ENCODE results near the gene TCF23. TPM values are rescaled to one million over a fixed set of nuclear protein-coding genes. Genes with fewer than 3 reads are reported as not detected.
"Not testable (repeated sequence)": the region's sequence is repeated elsewhere in the genome, so short reads cannot be mapped to it uniquely, and the experiment has no call there.

The TCF23 gene
- total RNA-seq, 2 experiments from 2014 or later, result not detected

- Mint-ChIP-seq H3K36me3 (no peaks in the 10 kb centered on the region), H3K9me3 (no peaks in the 10 kb centered on the region), H3K4me3 (no peak overlapping the region), H3K27me3 (no peaks in the 10 kb centered on the region), H3K27ac (no peak overlapping the region), H3K4me1 (ENCODE audit: low read depth) (no peaks in the 10 kb centered on the region)
- ChIA-PET CTCF (interaction anchor here (1.6 to 2.0 kb wide), 2 partner anchors 8 to 117 kb away, joined by 3 to 9 read pairs; no protein-coding TSS in a partner anchor), POLR2A (no interaction called here)
- intact Hi-C loops (cut with micrococcal nuclease), result no loop called here
- no peak for DNase-seq
Measured at GRCh38 chr2:27162151-27163121, 13.6 kb downstream of the TCF23 start.

- H3K27ac Mint-ChIP-seq, result no peak overlapping the region
- no peaks in the 10 kb centered on the region for H3K36me3 Mint-ChIP-seq
- DNase-seq, result no peak
- no peaks in the 10 kb centered on the region for H3K9me3 Mint-ChIP-seq
- intact Hi-C loops (cut with micrococcal nuclease), result no loop called here
- peaks cover 2% of the 10 kb centered on the region for H3K4me1 Mint-ChIP-seq (ENCODE audit: low read depth)
- H3K4me3 Mint-ChIP-seq, result no peak overlapping the region
- ChIA-PET CTCF (interaction anchor here (0.9 to 2.1 kb wide), 2 partner anchors 10 to 19 kb away, joined by 3 to 10 read pairs; no protein-coding TSS in a partner anchor), POLR2A (interaction anchor here (0.6 kb wide), 1 partner anchor 41 kb away, joined by 3 read pairs; no protein-coding TSS in a partner anchor)
- H3K27me3 Mint-ChIP-seq, result no peaks in the 10 kb centered on the region
Measured at GRCh38 chr2:27164960-27165763, 16.4 kb downstream of the TCF23 start.

GRCh38 chr2:27170581-27171337, 22.0 kb downstream of the TCF23 start:
- Mint-ChIP-seq H3K4me1 (ENCODE audit: low read depth) (peaks cover 2% of the 10 kb centered on the region), H3K36me3 (no peaks in the 10 kb centered on the region), H3K9me3 (no peaks in the 10 kb centered on the region), H3K4me3 (no peak overlapping the region), H3K27me3 (peaks cover 3% of the 10 kb centered on the region), H3K27ac (no peak overlapping the region)
- ChIA-PET POLR2A (no interaction called here), CTCF (interaction anchor here (0.5 to 3.5 kb wide), 19 partner anchors 8 to 428 kb away, joined by 3 to 45 read pairs (median 6); partner anchors contain the start of genes KHK, PREB and TRIM54)
- DNase-seq, result no peak
- intact Hi-C loops (cut with micrococcal nuclease), result no loop called here

GRCh38 chr2:27171351-27171848, 22.6 kb downstream of the TCF23 start:
- H3K36me3 Mint-ChIP-seq, result no peaks in the 10 kb centered on the region
- no peaks in the 10 kb centered on the region for H3K9me3 Mint-ChIP-seq
- no peak overlapping the region for H3K27ac Mint-ChIP-seq
- H3K4me3 Mint-ChIP-seq, result no peak overlapping the region
- ChIA-PET POLR2A (no interaction called here), CTCF (interaction anchor here (0.6 to 3.5 kb wide), 8 partner anchors 7 to 131 kb away, joined by 3 to 45 read pairs (median 10); partner anchors contain the start of gene TRIM54)
- peaks cover 3% of the 10 kb centered on the region for H3K27me3 Mint-ChIP-seq
- no peak for DNase-seq
- H3K4me1 Mint-ChIP-seq (ENCODE audit: low read depth), result peaks cover 2% of the 10 kb centered on the region
- intact Hi-C loops (cut with micrococcal nuclease), result no loop called here

- H3K4me1 Mint-ChIP-seq (ENCODE audit: low read depth), result peaks cover 2% of the 10 kb centered on the region
- no peaks in the 10 kb centered on the region for H3K9me3 Mint-ChIP-seq
- peaks cover 8% of the 10 kb centered on the region for H3K27me3 Mint-ChIP-seq
- no peak overlapping the region for H3K4me3 Mint-ChIP-seq
- ChIA-PET POLR2A (no interaction called here), CTCF (interaction anchor here (0.8 to 2.0 kb wide), 5 partner anchors 8 to 108 kb away, joined by 3 to 10 read pairs (median 5); no protein-coding TSS in a partner anchor)
- no peak for DNase-seq
- H3K36me3 Mint-ChIP-seq, result no peaks in the 10 kb centered on the region
- intact Hi-C loops (cut with micrococcal nuclease), result no loop called here
- no peak overlapping the region for H3K27ac Mint-ChIP-seq
Measured at GRCh38 chr2:27174638-27175037, 25.8 kb downstream of the TCF23 start.

GRCh38 chr2:27175330-27175729, 26.5 kb downstream of the TCF23 start:
- H3K36me3 Mint-ChIP-seq, result no peaks in the 10 kb centered on the region
- POLR2A ChIA-PET, result no interaction called here

GRCh38 chr2:27175781-27176180, 27.0 kb downstream of the TCF23 start:
- DNase-seq; H3K27ac Mint-ChIP-seq; H3K36me3 Mint-ChIP-seq; H3K4me1 Mint-ChIP-seq (ENCODE audit: low read depth); H3K9me3 Mint-ChIP-seq; intact Hi-C loops (cut with micrococcal nuclease); POLR2A ChIA-PET; H3K4me3 Mint-ChIP-seq: not testable (repeated sequence)
- CTCF ChIA-PET, result interaction anchor here (0.6 to 2.0 kb wide), 5 partner anchors 9 to 128 kb away, joined by 3 to 10 read pairs (median 3); no protein-coding TSS in a partner anchor
- H3K27me3 Mint-ChIP-seq, result peaks cover 13% of the 10 kb centered on the region

More at GRCh38 chr2:27175330-27175729, 26.5 kb downstream of the TCF23 start:
- H3K4me3 Mint-ChIP-seq, result no peak overlapping the region
- no peak overlapping the region for H3K27ac Mint-ChIP-seq
- intact Hi-C loops (cut with micrococcal nuclease), result no loop called here
- H3K9me3 Mint-ChIP-seq, result no peaks in the 10 kb centered on the region
- CTCF ChIA-PET, result interaction anchor here (0.6 to 2.0 kb wide), 7 partner anchors 9 to 107 kb away, joined by 3 to 10 read pairs (median 4); no protein-coding TSS in a partner anchor
- peaks cover 12% of the 10 kb centered on the region for H3K27me3 Mint-ChIP-seq
- no peaks in the 10 kb centered on the region for H3K4me1 Mint-ChIP-seq (ENCODE audit: low read depth)
- DNase-seq, result no peak

GRCh38 chr2:27177441-27178351, 28.9 kb downstream of the TCF23 start:
- POLR2A ChIA-PET, result no interaction called here
- intact Hi-C loops (cut with micrococcal nuclease), result no loop called here

GRCh38 chr2:27178469-27178868, 29.7 kb downstream of the TCF23 start:
- Mint-ChIP-seq H3K27ac (no peak overlapping the region), H3K36me3 (no peaks in the 10 kb centered on the region), H3K4me3 (no peak overlapping the region), H3K27me3 (peaks cover 25% of the 10 kb centered on the region), H3K9me3 (no peaks in the 10 kb centered on the region), H3K4me1 (ENCODE audit: low read depth) (no peaks in the 10 kb centered on the region)
- ChIA-PET POLR2A (no interaction called here), CTCF (interaction anchor here (2.0 kb wide), 1 partner anchor 8 kb away, joined by 10 read pairs; no protein-coding TSS in a partner anchor)
- no peak for DNase-seq
- intact Hi-C loops (cut with micrococcal nuclease), result no loop called here

More at GRCh38 chr2:27177441-27178351, 28.9 kb downstream of the TCF23 start:
- Mint-ChIP-seq H3K4me3 (no peak overlapping the region), H3K36me3 (no peaks in the 10 kb centered on the region), H3K4me1 (ENCODE audit: low read depth) (no peaks in the 10 kb centered on the region), H3K27ac (no peak overlapping the region), H3K9me3 (no peaks in the 10 kb centered on the region), H3K27me3 (peaks cover 25% of the 10 kb centered on the region)
- CTCF ChIA-PET, result interaction anchor here (0.7 to 2.0 kb wide), 2 partner anchors 7 to 255 kb away, joined by 3 to 10 read pairs; no protein-coding TSS in a partner anchor
- no peak for DNase-seq

- no peak for DNase-seq
- H3K4me3 Mint-ChIP-seq, result no peak overlapping the region
- H3K4me1 Mint-ChIP-seq (ENCODE audit: low read depth), result no peaks in the 10 kb centered on the region
- ChIA-PET CTCF (interaction anchor here (0.9 to 2.0 kb wide), 3 partner anchors 9 to 100 kb away, joined by 3 to 10 read pairs (median 5); no protein-coding TSS in a partner anchor), POLR2A (no interaction called here)
- H3K27me3 Mint-ChIP-seq, result peaks cover 26% of the 10 kb centered on the region
- intact Hi-C loops (cut with micrococcal nuclease), result no loop called here
- no peaks in the 10 kb centered on the region for H3K36me3 Mint-ChIP-seq
- no peak overlapping the region for H3K27ac Mint-ChIP-seq
- H3K9me3 Mint-ChIP-seq, result no peaks in the 10 kb centered on the region
Measured at GRCh38 chr2:27179344-27180000, 30.7 kb downstream of the TCF23 start.

All from activated CD4-positive, alpha-beta memory T cell treated with anti-CD3 and anti-CD28 coated beads for 36 hours (primary cell).